MCF 10A (cell line): ENCODE results near the gene C2CD3. TPM values are rescaled to one million over a fixed set of nuclear protein-coding genes. Genes with fewer than 3 reads are reported as not detected.

Experiments used
- BruUV-seq: library from RNA; stranded (reverse); fragments of 400-500 nt; replicated peaks from 2 replicates; lab custom pipeline; 2021; lab: Mats Ljungman, UMichigan
- CTCF ChIA-PET: fragments of 300-600 bp; sonication (Branson Sonifier 250); formaldehyde crosslinking; extraction: SDS; loops from one replicate; lab custom pipeline; 2021; ENCODE audit warnings: antibody characterized with exemption, inconsistent platforms; lab: Yijun Ruan, JAX
- POLR2A ChIA-PET: fragments of 300-600, 350-650 bp; sonication (Branson Sonifier 250); formaldehyde crosslinking; extraction: SDS; loops from one replicate; lab custom pipeline; 2020; ENCODE audit warnings: antibody characterized with exemption, inconsistent platforms; lab: Yijun Ruan, JAX
- DNase-seq: peaks from one replicate; pipeline ENCODE4 v3.0.0-alpha.2; 2018; ENCODE audit not compliant: unreplicated experiment
- H3K27ac Mint-ChIP-seq: one replicate; pipeline ENCODE4 v1.8.0; 2022; ENCODE audit warnings: mild to moderate bottlenecking, low read depth, mixed read lengths; ENCODE audit not compliant: unreplicated experiment
- H3K27me3 Mint-ChIP-seq: one replicate; pipeline ENCODE4 v1.8.0; 2022; ENCODE audit warnings: mixed read lengths; ENCODE audit not compliant: insufficient read depth, unreplicated experiment
- H3K36me3 Mint-ChIP-seq: one replicate; pipeline ENCODE4 v1.8.0; 2022; ENCODE audit warnings: mild to moderate bottlenecking, moderate library complexity, mixed read lengths; ENCODE audit not compliant: insufficient read depth, unreplicated experiment
- H3K4me1 Mint-ChIP-seq: one replicate; pipeline ENCODE4 v1.8.0; 2022; ENCODE audit warnings: mixed read lengths; ENCODE audit not compliant: insufficient read depth, unreplicated experiment
- H3K4me3 Mint-ChIP-seq: one replicate; pipeline ENCODE4 v1.8.0; 2022; ENCODE audit warnings: mild to moderate bottlenecking, moderate library complexity, mixed read lengths; ENCODE audit not compliant: unreplicated experiment
- H3K9me3 Mint-ChIP-seq: one replicate; pipeline ENCODE4 v1.8.0; 2022; ENCODE audit warnings: mixed read lengths; ENCODE audit not compliant: unreplicated experiment
- CTCF ChIP-seq: fragments of 200-600 bp; IDR thresholded peaks from one replicate; pipeline ENCODE4 v1.8.0; 2022; ENCODE audit warnings: antibody characterized with exemption, mild to moderate bottlenecking; ENCODE audit not compliant: unreplicated experiment
- intact Hi-C: fragments of 100-400 bp; cut with micrococcal nuclease; formaldehyde crosslinking; loops from 2 replicates; pipeline ENCODE4 v1.14.1; 2022
- total RNA-seq: library from RNA; stranded (reverse); gene quantifications from 2 replicates; pipeline ENCODE4 v1.2.3, GENCODE V29; 2022

C2CD3 gene
- total RNA-seq, 1 experiment from 2014 or later = 18.7 TPM

DNA sequence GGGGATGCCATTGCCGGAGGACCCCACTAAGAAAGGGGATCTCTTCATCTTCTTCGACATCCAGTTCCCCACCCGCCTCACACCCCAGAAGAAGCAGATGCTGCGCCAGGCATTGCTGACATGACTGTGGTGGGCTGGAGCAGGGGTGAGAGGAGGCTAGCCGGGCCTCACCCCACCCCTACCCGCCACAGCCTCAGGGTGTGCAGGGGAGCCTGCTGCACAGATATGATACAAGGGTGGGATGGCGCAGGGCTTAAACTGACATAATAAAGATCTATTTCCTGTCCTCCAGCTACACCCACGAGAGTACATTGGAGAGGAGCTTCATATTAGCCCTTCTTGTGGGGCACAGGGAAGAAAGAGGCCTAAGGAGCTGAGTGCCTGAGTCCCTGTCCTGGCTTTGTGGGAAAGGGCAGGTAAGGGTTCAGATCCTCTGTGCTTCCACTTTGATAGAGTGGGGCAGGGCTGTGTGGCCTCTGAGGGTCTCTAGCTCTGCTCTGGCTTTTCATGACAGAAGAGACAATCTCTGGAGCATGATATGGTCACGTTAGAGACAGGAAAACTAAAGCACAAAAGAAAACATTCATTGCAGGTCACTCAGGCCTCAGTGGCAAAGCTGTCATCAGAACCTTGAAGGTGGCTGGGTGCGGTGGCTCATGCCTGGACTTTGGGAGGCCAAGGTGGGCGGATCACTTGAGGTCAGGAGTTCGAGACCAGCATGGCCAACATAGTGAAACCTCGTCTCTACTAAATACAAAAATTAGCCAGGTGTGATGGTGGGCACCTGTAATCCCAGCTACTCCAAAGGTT, 200.6 kb downstream of the C2CD3 start:
- no TSS peak for BruUV-seq
- Mint-ChIP-seq H3K9me3 (no peaks in the 10 kb centered on the region), H3K27me3 (no peaks in the 10 kb centered on the region), H3K4me3 (no peak overlapping the region), H3K36me3 (no peaks in the 10 kb centered on the region), H3K4me1 (peaks cover 11% of the 10 kb centered on the region), H3K27ac (no peak overlapping the region)
- intact Hi-C loops = no loop called here
- TF ChIP-seq CTCF = no peak
- ChIA-PET POLR2A (interaction anchor here (0.5 to 0.7 kb wide), 2 partner anchors 176 to 184 kb away, joined by 3 to 4 read pairs; no protein-coding TSS in a partner anchor), CTCF (no interaction called here)
- DNase-seq = no peak

DNA sequence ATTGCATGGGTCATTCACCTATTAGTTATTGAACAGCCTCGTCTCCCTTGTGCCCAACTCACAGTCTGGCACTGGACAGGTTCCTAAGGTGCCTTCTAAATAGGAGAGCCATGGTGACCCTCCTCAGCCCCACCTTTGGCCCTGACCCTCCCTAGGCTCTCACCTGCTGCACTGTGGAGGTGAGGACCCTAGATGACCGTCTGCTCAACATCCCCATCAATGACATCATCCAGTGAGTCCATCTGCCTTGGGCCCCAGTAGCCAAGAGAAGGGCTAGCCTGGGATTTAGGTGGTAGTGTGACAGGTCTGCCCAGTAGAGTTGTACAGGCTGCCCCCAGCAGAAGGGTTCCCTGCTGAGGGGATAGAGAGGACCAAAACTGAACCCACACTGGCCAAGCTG, 201.7 kb downstream of the C2CD3 start:
- intact Hi-C loops = no loop called here
- H3K27ac Mint-ChIP-seq = no peak overlapping the region
- no peaks in the 10 kb centered on the region for H3K9me3 Mint-ChIP-seq
- H3K4me3 Mint-ChIP-seq = no peak overlapping the region
- no TSS peak for BruUV-seq
- peaks cover 14% of the 10 kb centered on the region for H3K4me1 Mint-ChIP-seq
- no peak for TF ChIP-seq CTCF
- H3K27me3 Mint-ChIP-seq = peaks cover 4% of the 10 kb centered on the region
- H3K36me3 Mint-ChIP-seq = no peaks in the 10 kb centered on the region
- CTCF ChIA-PET = interaction anchor here (0.5 kb wide), 1 partner anchor 164 kb away, joined by 3 read pairs; no protein-coding TSS in a partner anchor
- DNase-seq = no peak
- POLR2A ChIA-PET = no interaction called here

GRCh38 chr11:73968356-73968966, 202.3 kb downstream of the C2CD3 start:
- DNase-seq = no peak
- ChIA-PET POLR2A (no interaction called here), CTCF (no interaction called here)
- no peak overlapping the region for H3K27ac Mint-ChIP-seq
- H3K36me3 Mint-ChIP-seq = no peaks in the 10 kb centered on the region
- no peaks in the 10 kb centered on the region for H3K9me3 Mint-ChIP-seq
- peaks cover 10% of the 10 kb centered on the region for H3K4me1 Mint-ChIP-seq
- intact Hi-C loops = no loop called here
- TF ChIP-seq CTCF = no peak
- no peak overlapping the region for H3K4me3 Mint-ChIP-seq
- H3K27me3 Mint-ChIP-seq = peaks cover 8% of the 10 kb centered on the region
- no TSS peak for BruUV-seq

DNA sequence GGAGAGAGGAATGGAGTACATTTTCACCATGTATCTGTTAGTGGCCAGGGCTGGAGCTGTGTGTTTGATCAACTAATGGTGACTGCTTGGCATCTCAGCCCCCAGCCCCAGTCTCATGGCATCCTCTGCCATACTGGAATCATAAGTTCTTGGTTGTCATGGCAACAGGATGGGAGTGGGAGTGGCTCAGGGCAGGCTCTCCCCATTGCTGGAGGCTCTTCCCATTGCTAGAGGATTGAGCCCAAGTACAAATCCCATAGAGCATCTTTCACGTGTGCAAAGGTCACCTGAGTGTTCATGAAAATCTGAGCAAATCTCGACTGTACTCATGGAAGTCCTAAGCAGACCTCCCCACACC, 205.1 kb downstream of the C2CD3 start:
- Mint-ChIP-seq H3K4me3 (no peak overlapping the region), H3K9me3 (no peaks in the 10 kb centered on the region), H3K27me3 (peaks cover 8% of the 10 kb centered on the region), H3K36me3 (no peaks in the 10 kb centered on the region), H3K27ac (no peak overlapping the region), H3K4me1 (peaks cover 7% of the 10 kb centered on the region)
- POLR2A ChIA-PET = no interaction called here
- DNase-seq = no peak
- intact Hi-C loops = loop anchor here (2.0 kb wide), 1 partner anchor 125 kb away; no protein-coding TSS in a partner anchor
- no peak for TF ChIP-seq CTCF
- BruUV-seq = no TSS peak
- CTCF ChIA-PET = interaction anchor here (0.6 to 0.9 kb wide), 3 partner anchors 93 to 484 kb away, joined by 3 read pairs; no protein-coding TSS in a partner anchor
